ENCODE results near the gene NOL9. TPM values are rescaled to one million over a fixed set of nuclear protein-coding genes. Genes with fewer than 3 reads are reported as not detected.

The NOL9 gene
- total RNA-seq, 3 donors from 2014 or later, result 20.0 to 28.3 (median 21.1) TPM

DNA sequence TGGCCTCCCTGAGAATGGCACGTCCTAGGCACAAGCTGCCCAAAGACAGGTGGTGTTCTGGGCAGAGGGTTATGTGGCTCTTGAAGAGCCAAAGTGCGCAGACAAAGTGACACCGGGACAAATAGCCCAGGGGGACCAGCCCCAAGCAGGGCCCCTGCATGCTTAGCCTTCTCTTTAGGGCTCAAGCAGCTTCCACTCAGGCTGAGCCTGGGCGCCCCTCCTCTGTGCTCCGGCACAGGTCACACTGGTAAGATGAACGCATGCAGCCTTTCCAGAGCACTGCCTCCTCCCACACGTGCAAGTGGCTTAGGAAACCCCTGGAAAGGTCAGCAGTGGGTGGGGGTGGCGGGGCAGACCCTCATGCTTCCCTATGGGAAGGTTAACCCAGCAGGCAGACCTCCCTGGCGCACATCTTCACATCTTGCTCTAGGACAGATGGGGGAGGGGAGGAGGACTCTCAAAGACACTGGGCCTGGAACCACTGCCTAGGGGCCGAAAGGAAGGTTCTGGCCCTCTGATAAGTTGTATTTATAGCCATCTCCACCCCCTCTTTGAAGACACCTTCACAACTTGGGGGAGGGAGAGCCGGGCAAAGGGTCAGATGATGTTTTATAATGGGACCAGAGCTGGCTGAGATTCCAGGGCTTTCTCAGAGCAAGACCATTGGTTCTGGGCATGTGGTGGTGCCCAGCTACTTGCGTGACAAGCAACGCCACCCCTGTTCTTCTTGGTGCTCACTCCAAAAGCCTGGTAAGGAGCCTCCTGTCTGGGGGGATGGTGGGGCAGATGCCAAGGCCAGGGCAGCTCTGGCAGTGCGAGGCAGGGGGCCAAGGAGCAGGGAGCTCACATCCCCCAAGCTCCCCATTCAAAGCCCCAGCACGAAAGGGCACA is 42.8 kb upstream of the NOL9 start:
- no peak for TF ChIP-seq CTCF (IDR thresholded peaks at IDR 0.05)
- DNase-seq, result no peak
- Histone ChIP-seq H3K4me3 (no peak overlapping the region), H3K4me1 (ENCODE audit: low read depth) (peaks cover 17% of the 10 kb centered on the region), H3K36me3 (ENCODE audit: low read depth) (no peaks in the 10 kb centered on the region), H3K9me3 (no peaks in the 10 kb centered on the region)
- intact Hi-C loops (cut with DNase I, micrococcal nuclease), result no loop called here
- ATAC-seq, result no peak

GRCh38 chr1:6596351-6596750 is 42.0 kb upstream of the NOL9 start:
- H3K36me3 ChIP-seq (ENCODE audit: low read depth), result no peaks in the 10 kb centered on the region
- H3K4me3 ChIP-seq, result no peak overlapping the region
- H3K9me3 ChIP-seq, result no peaks in the 10 kb centered on the region
- no peak for TF ChIP-seq CTCF (IDR thresholded peaks at IDR 0.05)
- intact Hi-C loops (cut with DNase I, micrococcal nuclease), result no loop called here
- ATAC-seq, result no peak
- DNase-seq, result no peak
- peaks cover 17% of the 10 kb centered on the region for H3K4me1 ChIP-seq (ENCODE audit: low read depth)

DNA sequence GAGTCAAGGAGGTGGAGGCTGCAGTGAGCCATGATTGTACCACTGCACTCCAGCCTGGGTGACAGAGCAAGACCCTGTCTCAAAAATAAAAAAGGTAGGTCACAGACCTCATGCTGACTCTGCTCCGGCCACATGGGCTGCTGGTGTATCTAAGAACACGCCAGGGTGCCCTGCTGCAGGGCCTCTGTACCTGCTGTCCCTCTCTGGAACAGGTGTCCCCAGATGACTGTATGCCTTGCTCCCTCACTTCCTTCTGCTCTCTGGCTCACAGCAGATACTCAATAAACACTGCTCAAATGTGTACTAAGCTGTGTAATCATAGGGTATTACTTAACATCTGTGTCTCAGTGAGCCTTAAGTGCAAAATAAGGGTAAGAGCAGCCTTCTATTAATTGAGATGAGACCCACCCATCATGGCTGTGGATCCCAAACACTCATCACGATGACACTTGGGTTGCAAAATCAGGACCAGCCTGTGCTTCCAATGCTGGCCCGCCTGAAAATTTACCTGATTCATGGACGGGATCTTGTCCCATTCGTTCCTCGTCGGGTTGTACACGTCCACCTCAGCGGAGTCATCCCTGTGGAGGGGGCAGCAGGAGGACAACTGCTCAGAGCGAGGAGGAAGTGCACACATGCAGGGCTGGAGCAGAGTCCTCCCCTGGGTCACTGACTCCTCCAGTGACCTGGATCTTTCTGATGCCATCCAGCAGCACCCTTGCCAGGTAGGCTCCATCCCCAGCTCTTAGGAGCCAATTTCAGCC is 40.8 kb upstream of the NOL9 start:
- intact Hi-C loops (cut with DNase I, micrococcal nuclease), result no loop called here
- peaks cover 12% of the 10 kb centered on the region for H3K4me1 ChIP-seq (ENCODE audit: low read depth)
- no peak for TF ChIP-seq CTCF (IDR thresholded peaks at IDR 0.05)
- ATAC-seq (peak; percentile 53), DNase-seq (no peak)
- peaks cover under 1% of the 10 kb centered on the region for H3K36me3 ChIP-seq (ENCODE audit: low read depth)
- H3K4me3 ChIP-seq, result no peak overlapping the region
- H3K9me3 ChIP-seq, result no peaks in the 10 kb centered on the region

DNA sequence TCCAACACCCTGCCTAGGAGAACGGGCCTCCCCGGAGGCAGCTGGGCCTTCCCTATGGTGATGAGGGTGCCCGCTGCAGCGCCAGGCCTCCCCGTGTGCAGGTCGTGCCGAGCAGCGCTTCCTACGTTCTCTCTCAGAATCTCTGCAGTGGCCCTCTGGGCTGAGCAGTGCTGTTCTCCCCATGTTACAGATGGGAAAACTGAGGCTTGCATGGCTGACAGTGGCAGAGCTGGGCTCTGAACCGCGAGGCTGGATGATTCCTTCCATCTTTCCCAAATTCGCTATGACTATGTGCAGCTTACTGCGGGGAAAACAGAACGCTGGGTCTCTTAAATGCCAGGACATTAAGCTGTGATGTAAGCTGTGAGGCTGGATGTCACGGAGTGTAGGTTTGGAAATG is 39.5 kb upstream of the NOL9 start:
- ATAC-seq (no peak), DNase-seq (no peak)
- Histone ChIP-seq H3K36me3 (ENCODE audit: low read depth) (peaks cover 4% of the 10 kb centered on the region), H3K4me1 (ENCODE audit: low read depth) (no peaks in the 10 kb centered on the region), H3K9me3 (no peaks in the 10 kb centered on the region), H3K4me3 (no peak overlapping the region)
- TF ChIP-seq CTCF (IDR thresholded peaks at IDR 0.05), result no peak
- intact Hi-C loops (cut with DNase I, micrococcal nuclease), result no loop called here

GRCh38 chr1:6592865-6593593 is 38.7 kb upstream of the NOL9 start:
- no peak for DNase-seq
- peaks cover 4% of the 10 kb centered on the region for H3K36me3 ChIP-seq (ENCODE audit: low read depth)
- intact Hi-C loops (cut with DNase I, micrococcal nuclease), result no loop called here
- no peak for TF ChIP-seq CTCF (IDR thresholded peaks at IDR 0.05)
- H3K9me3 ChIP-seq, result no peaks in the 10 kb centered on the region
- H3K4me1 ChIP-seq (ENCODE audit: low read depth), result no peaks in the 10 kb centered on the region
- no peak overlapping the region for H3K4me3 ChIP-seq
- ATAC-seq, result no peak

All from mucosa of descending colon (tissue), 3 donors.